Calu3 (cell line): ENCODE data around the gene KIF16B. TPM values are rescaled to one million over a fixed set of nuclear protein-coding genes. Genes with fewer than 3 reads are reported as not detected.

Experiments
- BruUV-seq: library from RNA; stranded (reverse); fragments of 400-500 nt; replicated peaks from 2 replicates; lab custom pipeline; 2021; lab: Mats Ljungman, UMichigan
- CTCF ChIA-PET: fragments of 300-600 bp; sonication (Branson Sonifier 250); formaldehyde crosslinking; loops from one replicate; lab custom pipeline; 2022; ENCODE audit warnings: antibody characterized with exemption; lab: Charles Lee
- DNase-seq: peaks from one replicate; pipeline ENCODE4 v3.0.0; 2022
- H3K27ac Mint-ChIP-seq: one replicate; pipeline ENCODE4 v1.8.0; 2022; ENCODE audit warnings: mixed read lengths; ENCODE audit not compliant: unreplicated experiment
- H3K27me3 Mint-ChIP-seq: one replicate; pipeline ENCODE4 v1.8.0; 2022; ENCODE audit warnings: mixed read lengths; ENCODE audit not compliant: unreplicated experiment
- H3K36me3 Mint-ChIP-seq: one replicate; pipeline ENCODE4 v1.8.0; 2022; ENCODE audit warnings: mild to moderate bottlenecking, moderate library complexity, mixed read lengths; ENCODE audit not compliant: insufficient read depth, unreplicated experiment
- H3K4me1 Mint-ChIP-seq: one replicate; pipeline ENCODE4 v1.8.0; 2022; ENCODE audit warnings: mild to moderate bottlenecking, low read depth, mixed read lengths; ENCODE audit not compliant: unreplicated experiment
- H3K4me3 Mint-ChIP-seq: one replicate; pipeline ENCODE4 v1.8.0; 2022; ENCODE audit warnings: mild to moderate bottlenecking, low read depth, moderate library complexity, mixed read lengths; ENCODE audit not compliant: unreplicated experiment
- H3K9me3 Mint-ChIP-seq: one replicate; pipeline ENCODE4 v1.8.0; 2022; ENCODE audit warnings: low read depth, mixed read lengths; ENCODE audit not compliant: unreplicated experiment
- intact Hi-C: fragments of 100-400 bp; cut with micrococcal nuclease; formaldehyde crosslinking; loops from one replicate; pipeline ENCODE4 v1.10.0; 2022; ENCODE audit not compliant: unreplicated experiment
- total RNA-seq: library from RNA; stranded (reverse); gene quantifications from 2 replicates; pipeline ENCODE4 v1.2.3, GENCODE V29; 2022
- TF ChIP-seq, protein P1 (sequence below): fragments of 200-600 bp; IDR thresholded peaks from one replicate; pipeline ENCODE4 v1.8.0; 2022; ENCODE audit warnings: antibody characterized with exemption; ENCODE audit not compliant: unreplicated experiment

The KIF16B gene
- total RNA-seq, 1 experiment from 2014 or later = 4.3 TPM

DNA sequence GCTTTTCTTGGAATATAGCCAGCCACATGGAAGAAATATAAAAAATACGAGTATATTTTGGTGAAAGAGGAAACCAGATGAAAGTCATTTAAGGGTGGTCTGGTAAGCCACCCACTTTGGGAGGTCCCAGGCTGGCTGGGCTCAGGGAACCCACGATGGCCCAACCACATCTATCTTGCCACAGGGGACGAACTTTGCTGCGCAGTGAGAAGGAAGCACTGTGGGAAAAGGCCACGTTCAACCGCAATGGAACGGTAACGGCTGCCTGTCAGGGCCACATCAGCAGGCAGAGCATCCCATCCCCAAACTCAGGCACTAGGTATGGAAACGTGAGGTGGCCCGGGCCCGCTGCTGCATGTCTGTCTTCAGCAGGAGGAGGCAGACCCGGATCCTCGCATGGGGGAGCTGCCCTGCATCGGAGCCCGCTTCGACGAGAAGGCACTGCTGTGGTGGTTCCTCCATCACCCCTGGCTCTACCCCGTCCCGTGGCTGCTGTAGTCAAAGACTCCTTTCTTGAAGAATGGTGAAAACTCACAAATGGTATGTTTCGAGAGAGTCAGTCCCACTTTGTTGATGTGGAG lies 300.4 kb downstream of the KIF16B start:
- no peak for DNase-seq
- Mint-ChIP-seq H3K27me3 (no peaks in the 10 kb centered on the region), H3K9me3 (no peaks in the 10 kb centered on the region), H3K36me3 (no peaks in the 10 kb centered on the region), H3K4me3 (no peak overlapping the region), H3K27ac (no peak overlapping the region), H3K4me1 (no peaks in the 10 kb centered on the region)
- intact Hi-C loops = no loop called here
- CTCF ChIA-PET = no interaction called here
- BruUV-seq = no TSS peak
- TF ChIP-seq, protein P1, sequence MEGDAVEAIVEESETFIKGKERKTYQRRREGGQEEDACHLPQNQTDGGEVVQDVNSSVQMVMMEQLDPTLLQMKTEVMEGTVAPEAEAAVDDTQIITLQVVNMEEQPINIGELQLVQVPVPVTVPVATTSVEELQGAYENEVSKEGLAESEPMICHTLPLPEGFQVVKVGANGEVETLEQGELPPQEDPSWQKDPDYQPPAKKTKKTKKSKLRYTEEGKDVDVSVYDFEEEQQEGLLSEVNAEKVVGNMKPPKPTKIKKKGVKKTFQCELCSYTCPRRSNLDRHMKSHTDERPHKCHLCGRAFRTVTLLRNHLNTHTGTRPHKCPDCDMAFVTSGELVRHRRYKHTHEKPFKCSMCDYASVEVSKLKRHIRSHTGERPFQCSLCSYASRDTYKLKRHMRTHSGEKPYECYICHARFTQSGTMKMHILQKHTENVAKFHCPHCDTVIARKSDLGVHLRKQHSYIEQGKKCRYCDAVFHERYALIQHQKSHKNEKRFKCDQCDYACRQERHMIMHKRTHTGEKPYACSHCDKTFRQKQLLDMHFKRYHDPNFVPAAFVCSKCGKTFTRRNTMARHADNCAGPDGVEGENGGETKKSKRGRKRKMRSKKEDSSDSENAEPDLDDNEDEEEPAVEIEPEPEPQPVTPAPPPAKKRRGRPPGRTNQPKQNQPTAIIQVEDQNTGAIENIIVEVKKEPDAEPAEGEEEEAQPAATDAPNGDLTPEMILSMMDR = no peak

DNA sequence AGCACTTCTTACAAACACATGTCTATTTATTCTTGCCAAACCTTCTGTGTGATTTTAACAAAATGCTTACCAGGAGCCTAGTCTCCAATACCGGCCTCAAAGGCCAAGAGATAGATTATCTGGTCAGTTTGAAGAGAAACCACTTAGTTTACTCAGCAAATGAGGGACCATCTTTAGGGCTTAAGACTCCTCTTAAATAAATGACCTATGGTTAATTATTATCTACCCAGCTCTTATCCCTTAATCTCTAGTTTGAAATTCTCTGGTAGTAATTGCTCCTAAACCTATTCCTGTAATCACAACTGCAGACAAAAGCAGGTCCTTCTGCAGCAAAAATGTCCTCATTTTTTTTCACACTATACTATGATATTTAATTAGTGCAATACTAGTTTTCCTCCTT lies 301.8 kb downstream of the KIF16B start:
- TF ChIP-seq, protein P1 = no peak
- intact Hi-C loops = no loop called here
- no peak overlapping the region for H3K27ac Mint-ChIP-seq
- no peaks in the 10 kb centered on the region for H3K36me3 Mint-ChIP-seq
- H3K27me3 Mint-ChIP-seq = no peaks in the 10 kb centered on the region
- no peaks in the 10 kb centered on the region for H3K9me3 Mint-ChIP-seq
- H3K4me3 Mint-ChIP-seq = no peak overlapping the region
- CTCF ChIA-PET = no interaction called here
- DNase-seq = no peak
- H3K4me1 Mint-ChIP-seq = no peaks in the 10 kb centered on the region
- BruUV-seq = no TSS peak

DNA sequence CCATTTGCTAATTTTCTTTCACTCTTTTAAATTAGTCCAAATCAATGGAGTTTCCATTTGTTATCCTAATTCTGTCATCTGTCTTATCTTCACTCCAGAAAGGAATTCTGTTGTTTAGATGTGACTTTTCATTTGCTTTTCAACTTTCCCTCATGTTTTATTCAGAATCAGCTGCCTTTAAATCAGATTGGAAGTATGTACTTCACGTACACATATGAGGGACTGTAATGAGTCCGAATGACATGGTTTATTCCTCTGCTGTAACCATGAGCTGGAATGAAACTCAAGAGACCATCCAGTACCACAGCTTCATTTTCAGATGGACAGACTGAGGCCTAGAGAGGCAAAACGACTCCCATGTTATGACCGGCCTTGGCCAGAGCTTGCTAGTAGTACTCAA lies 302.3 kb downstream of the KIF16B start:
- DNase-seq = no peak
- H3K36me3 Mint-ChIP-seq = no peaks in the 10 kb centered on the region
- H3K9me3 Mint-ChIP-seq = no peaks in the 10 kb centered on the region
- no TSS peak for BruUV-seq
- intact Hi-C loops = no loop called here
- CTCF ChIA-PET = no interaction called here
- H3K27me3 Mint-ChIP-seq = no peaks in the 10 kb centered on the region
- TF ChIP-seq, protein P1 = no peak
- no peaks in the 10 kb centered on the region for H3K4me1 Mint-ChIP-seq
- H3K27ac Mint-ChIP-seq = no peak overlapping the region
- no peak overlapping the region for H3K4me3 Mint-ChIP-seq

DNA sequence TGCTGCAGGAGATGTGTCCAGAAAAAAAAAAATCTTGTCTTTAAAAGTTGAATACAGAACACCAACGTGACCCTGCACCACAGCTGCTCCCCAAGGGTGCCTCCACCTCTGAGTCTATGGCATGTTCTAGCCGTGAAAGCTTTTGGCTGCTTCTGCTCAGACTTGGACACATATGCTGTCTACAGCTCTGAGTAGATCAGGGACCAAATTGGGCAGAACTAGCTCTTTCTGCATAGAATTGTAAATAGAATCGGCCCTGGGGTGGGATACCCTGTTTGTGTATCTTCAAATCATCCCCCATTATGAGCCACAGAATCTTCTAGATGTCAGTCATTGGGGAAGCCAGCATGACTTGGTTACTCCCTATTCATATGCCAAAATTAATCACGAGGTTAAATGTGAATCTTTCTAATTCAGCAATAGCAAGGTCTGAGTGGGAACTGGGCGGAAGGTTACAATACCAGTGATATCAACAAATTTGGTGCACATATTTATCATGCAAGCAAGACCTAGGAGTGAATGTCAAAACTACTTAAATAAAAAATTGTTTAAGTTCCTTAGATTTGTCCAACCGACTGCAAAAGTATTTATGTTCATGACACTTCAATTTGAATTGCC lies 302.8 kb downstream of the KIF16B start:
- intact Hi-C loops = no loop called here
- H3K36me3 Mint-ChIP-seq = peaks cover 2% of the 10 kb centered on the region
- BruUV-seq = no TSS peak
- H3K4me1 Mint-ChIP-seq = no peaks in the 10 kb centered on the region
- H3K27me3 Mint-ChIP-seq = no peaks in the 10 kb centered on the region
- H3K9me3 Mint-ChIP-seq = peaks cover 3% of the 10 kb centered on the region
- CTCF ChIA-PET = interaction anchor here (0.7 kb wide), 1 partner anchor 28 kb away, joined by 3 read pairs; no protein-coding TSS in a partner anchor
- DNase-seq = no peak
- TF ChIP-seq, protein P1 = no peak
- H3K27ac Mint-ChIP-seq = no peak overlapping the region
- H3K4me3 Mint-ChIP-seq = no peak overlapping the region
